GM19023 (cell line): ENCODE data around the gene IMP3.
"Not testable (repeated sequence)": the region's sequence is repeated elsewhere in the genome, so short reads cannot be mapped to it uniquely, and the experiment has no call there.

Experiments used
- ATAC-seq: cut with Tn5 transposase; IDR thresholded peaks from one replicate; pipeline ENCODE4 v1.9.1; 2021; ENCODE audit warnings: mild to moderate bottlenecking, moderate library complexity; ENCODE audit not compliant: unreplicated experiment

IMP3 gene

DNA sequence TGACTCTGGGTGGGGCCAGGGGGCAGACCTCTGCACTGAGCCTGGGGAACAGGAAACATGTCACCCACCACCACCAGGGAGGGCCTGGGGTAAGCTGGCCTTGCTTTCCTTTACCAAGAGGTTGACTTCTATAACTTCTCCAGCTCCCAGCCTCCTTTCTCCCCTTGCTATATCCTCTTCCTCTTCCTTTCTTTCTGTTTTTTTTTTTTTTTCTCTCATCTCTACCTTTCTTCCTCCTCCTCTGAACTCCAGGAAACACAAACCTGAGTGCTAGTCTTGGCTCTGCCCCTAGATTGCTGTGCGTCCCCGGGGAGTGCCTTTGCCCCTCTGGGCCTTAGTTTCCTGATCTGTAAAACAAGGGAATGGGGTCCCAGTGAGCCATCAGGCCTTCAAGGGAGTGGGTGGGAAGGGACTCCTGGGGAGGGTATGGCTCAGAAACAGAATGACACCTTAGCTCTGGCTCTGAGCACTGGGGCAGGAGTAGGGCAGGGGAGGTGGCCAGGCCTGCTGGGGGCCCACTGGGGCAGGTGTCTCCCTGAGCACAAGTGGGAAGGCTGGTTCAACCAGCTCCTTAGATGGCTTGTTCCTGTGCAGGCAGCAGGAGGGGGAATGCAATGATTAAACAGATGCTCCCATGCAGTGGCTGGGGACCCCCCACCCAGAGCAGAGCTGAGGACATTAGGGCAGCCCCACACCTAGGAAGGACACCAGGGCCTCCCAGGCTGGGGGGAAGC is 12.0 kb upstream of the IMP3 start:
- no peak for ATAC-seq

DNA sequence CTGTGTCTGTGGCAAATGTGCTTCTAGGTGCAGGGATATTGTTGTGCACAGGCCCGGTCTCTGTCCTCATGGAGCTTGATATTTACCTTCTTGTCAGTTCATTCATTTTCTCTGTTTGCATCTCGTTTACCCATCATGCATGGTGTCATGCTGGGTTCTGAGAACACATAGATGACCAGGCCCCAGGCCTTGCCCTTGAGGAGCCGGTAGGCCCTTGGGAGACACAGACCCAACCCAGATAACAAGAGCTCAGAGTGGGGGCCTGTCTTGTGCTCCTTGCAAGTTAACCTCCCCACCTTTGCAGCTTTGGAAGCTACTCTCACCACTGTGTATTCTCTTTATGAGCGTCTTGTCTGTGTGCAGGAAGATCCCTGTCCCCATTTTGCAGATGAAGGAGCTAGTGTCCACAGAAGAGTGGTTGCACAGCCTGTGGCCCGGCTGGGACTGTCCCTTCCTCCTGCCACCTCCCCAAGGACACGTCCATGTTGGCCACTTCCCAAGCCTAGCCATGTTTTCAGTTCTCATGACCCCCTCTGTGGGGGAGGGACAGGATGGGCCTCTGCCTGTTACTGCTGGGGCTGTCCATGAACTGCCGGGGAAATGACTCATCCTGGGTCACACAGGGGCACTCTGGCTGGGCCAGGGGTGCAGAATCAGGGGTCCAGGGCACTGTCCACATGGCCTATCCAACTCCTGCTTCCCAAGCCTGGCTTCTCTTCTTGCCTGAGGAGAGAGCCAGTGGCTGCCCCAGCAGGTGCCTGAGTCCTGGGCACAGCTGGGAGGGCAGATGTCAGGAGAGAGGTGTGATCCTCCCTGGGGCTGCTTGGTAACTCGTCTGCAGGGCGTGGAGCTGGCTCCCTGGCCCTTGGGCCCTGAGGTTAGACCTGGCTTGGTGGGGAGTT is 11.1 kb upstream of the IMP3 start:
- ATAC-seq = no peak

DNA sequence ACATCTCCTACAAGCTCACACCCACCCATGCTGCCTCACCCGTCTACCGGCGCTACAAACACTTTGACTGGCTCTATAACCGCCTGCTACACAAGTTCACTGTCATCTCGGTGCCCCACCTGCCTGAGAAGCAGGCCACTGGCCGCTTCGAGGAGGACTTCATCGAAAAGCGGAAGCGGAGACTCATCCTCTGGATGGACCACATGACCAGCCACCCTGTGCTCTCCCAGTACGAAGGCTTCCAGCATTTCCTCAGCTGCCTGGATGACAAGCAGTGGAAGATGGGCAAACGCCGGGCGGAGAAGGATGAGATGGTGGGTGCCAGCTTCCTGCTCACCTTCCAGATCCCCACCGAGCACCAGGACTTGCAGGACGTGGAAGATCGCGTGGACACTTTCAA is 9.8 kb upstream of the IMP3 start:
- ATAC-seq = no peak

DNA sequence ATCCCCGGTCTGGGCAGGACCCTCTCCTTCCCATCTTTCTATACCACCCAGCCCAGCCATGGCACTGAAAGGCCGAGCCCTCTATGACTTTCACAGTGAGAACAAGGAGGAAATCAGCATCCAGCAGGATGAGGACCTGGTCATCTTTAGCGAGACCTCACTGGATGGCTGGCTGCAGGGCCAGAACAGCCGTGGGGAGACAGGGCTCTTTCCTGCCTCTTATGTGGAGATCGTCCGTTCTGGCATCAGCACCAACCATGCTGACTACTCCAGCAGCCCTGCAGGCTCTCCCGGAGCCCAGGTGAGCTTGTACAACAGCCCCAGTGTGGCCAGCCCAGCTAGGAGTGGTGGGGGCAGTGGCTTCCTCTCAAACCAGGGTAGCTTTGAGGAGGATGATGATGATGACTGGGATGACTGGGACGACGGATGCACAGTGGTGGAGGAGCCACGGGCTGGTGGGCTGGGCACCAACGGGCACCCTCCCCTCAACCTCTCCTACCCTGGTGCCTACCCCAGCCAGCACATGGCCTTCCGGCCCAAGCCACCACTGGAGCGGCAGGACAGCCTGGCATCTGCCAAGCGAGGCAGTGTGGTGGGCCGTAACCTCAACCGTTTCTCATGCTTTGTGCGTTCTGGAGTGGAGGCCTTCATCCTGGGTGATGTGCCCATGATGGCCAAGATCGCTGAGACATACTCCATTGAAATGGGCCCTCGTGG is 9.2 kb upstream of the IMP3 start:
- ATAC-seq = no peak

DNA sequence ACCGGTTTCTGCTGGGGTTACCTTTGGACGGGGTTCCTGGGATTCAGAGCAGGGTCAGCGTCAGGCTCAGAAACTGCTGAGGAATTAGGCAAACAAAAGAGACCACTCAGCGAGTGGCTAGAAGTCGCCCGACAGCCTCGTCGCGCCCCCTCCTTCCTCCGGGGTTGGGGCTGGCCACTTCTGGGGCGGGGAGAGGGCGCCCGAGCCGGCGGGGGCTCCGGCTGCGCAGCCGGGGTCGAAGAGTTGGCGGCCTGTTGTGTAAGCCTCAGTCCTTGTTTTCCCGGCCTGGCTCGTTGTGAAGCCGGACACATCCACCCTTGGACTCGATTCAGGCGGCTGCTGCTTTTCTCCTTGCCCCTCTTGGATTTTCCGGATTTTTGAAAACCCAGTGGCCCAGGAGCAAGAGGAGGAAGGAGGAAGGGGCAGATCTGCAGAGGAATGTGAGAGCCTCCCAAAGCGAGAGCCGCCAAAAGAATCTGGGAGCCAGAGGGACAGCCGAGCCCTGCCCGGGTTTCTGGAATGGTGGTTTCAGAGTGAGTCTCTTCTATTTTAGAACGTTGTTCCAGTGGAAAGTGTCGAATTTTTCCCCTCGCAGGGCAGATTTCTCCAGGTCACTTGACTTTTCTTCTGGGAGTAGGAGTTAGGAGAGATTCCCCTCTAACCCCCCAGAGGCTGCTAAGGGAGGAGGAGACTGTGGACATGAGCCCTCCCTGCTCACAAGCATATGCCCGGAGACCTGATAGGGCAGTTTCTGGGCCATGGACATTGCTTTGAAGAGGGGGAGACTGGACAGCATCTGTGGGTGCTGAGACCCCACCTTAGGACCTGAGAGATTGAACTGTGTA is 8.4 kb upstream of the IMP3 start:
- no peak for ATAC-seq

DNA sequence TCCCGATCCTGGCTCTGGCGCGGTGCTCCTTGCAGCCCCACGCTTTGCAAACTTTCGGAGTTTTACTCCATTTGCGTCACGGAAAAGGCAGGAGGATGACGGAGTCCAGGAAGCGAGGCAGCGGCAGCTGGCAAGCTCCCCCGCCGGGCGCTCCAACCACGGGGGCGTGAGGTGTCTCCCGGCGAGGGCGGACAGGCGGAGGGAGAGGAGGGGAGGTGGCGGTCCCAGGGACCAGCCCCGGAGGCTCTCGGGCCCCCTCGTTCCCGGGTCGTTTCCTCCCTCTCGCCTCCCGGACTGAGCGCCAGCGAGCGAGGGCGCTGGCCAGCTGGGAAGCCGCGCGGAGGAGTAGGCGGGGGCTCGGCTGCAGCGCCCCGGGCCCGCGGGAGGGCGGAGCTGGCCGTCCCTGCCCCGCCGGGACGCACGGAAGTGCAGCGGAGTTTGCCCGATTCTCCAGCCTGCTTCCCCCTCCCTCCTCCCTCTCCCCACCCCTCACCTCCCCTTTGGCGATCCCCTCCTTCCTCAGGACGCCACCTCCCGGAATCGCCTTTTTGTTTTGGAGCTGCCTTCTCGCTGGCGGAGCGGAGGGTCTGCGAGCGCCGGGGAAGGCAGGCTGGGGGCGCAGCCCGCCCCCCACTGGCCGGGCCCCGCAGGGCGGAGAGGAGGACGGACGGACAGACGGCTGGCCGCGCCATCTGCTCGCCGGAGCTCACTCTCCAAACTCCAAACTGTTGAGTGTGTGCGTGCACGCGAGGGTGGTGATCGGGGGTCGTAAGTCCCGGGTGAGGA is 7.5 kb upstream of the IMP3 start, which contains the start of gene SNX33:
Gene SNX33 (plus strand): TSS at position 543 of the 786 bp plus-strand sequence. CDS start 1,191 bp downstream, outside the sequence.
- no peak for ATAC-seq

DNA sequence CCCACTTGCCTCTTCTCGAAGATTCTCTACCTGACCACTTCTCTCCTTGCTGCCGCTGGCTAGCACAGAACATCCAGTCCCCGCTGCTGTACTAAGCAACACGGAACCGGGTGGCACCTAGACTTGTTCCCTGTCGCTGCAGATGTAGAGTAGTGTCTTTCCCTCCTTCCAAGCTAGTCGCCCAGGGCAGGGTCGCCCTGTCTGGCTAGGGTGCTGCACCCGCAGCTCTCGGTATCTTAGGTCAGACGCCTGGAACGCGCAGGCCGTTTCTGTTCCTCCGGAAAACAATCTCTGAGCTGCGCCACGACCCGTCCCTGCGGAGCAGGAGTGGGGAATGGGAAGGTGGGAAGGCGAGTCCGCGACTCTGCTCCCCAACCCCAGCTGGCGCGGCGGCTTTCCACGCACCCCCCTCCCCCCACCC is 6.9 kb upstream of the IMP3 start:
- no peak for ATAC-seq

DNA sequence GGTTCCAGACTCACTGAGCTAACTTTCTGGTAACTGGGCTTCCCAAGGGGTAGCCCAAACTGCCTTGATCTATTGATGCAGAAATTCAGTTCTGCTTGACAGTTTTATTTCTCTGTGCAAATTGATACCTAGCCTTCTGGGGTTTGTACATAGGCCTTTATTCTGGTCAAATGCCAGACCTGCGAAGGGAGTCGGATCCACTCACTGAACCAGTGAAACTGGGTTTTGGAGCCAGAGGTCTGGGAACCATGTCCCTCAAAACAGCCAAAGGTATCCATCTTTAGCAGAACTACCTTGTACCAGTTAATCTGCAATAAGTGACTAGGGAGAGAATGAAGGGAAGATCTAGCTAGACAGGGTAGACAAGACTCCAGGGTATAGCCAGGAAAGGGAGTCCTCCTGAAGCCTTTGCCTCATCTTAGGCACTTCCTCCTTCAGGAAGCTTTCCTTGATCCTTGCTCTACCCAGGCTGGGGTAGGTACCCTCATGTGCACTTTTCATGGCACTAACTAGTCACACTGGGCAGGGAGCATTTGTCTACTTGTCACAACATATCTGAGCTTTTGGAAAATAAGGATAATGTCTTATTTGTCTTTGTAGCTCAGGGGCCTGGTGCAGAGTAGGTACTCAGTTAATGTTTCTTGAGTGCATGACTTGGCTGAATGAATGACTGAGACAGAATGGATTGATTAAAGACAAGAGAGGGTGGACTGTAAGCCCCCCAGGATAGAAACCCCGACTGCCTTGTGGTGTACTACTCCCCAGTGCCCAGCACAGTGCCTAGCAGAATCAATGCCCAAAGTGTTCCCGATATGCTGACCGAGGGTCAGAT is 6.3 kb upstream of the IMP3 start:
- ATAC-seq = no peak

DNA sequence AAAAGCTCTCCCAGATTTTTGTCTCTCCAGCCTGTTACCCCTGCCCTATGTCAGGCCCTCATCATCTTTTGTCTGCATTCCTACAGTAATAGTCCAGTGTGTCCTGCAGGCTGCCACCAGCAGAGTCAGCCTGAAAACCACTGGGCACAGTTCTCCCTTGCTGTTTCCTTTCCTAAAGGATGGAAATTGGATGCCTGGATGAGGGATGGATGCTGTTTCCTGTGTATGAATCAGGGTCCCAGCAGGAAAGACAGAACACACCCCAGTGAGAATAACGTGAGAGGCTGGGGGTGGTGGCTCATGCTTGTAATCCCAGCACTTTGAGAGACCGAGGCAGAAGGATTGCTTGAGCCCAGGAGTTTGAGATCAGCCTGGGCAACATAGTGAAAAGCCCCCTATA is 4.4 kb upstream of the IMP3 start:
- ATAC-seq = no peak

DNA sequence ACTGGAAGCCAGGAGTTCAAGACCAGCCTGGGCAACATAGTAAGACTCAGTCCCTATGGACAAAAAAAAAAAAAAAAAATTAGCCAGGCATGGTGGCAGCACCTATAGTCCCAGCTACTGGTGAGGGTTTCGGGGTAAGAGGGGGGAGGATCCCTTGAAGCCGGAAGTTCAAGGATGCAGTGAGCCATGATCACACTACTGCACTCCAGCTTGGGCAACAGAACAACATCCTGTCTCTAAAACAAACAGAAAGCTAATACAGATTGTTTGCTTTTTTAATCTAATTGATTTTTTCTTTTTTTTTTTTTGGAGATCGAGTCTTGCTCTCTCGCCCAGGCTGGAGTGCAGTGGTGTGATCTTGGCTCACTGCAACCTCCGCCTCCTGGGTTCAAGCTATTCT is 1.6 kb upstream of the IMP3 start:
- ATAC-seq = no peak

DNA sequence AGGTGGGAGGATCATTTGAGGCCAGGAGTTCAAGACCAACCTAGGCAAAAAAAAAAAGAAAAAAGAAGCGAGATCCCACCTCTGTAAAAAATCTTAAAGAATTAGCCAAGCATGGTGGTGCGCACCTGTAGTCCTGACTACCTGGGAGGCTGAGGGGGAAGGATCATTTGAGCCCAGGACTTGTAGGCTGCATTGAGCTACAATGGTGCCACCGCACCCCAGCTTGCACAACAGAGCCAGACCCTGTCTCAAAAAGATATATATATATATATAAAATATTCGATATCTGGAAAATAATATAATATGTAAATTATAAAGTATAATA is 1.1 kb upstream of the IMP3 start:
- no peak for ATAC-seq

DNA sequence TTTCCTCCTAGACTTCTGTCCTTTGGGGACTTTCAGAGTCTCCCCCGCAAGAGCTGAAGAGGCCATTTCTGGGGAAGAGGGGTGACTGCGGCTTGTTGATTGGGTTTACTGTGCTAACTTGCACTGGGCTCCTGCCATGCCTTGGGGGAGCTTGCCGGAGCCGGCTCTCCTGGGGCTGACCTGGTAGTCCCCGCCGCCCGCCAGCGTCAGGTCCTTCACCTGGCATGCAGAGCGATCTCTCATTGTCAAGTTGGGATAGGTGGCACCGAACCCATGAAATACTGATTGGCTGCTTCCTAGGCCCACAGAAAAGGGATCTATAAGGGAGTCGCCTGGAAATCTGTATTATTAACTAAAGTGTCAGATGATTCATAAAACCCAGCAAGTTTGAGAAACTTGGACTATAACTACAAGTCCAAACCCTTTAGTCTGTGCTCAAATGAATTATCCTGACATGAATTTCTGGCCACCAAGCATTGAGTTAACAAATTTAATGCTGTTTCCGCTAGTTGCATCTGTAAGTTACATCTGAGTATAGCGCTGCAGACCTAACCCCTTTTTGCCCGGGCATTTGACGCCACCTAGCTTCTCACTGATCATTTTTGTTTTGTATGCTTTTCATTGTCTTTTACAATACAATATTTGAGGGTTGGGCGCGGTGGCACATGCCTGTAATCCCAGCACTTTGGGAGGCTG is 607 bp upstream of the IMP3 start:
- peak; percentile 36 for ATAC-seq

DNA sequence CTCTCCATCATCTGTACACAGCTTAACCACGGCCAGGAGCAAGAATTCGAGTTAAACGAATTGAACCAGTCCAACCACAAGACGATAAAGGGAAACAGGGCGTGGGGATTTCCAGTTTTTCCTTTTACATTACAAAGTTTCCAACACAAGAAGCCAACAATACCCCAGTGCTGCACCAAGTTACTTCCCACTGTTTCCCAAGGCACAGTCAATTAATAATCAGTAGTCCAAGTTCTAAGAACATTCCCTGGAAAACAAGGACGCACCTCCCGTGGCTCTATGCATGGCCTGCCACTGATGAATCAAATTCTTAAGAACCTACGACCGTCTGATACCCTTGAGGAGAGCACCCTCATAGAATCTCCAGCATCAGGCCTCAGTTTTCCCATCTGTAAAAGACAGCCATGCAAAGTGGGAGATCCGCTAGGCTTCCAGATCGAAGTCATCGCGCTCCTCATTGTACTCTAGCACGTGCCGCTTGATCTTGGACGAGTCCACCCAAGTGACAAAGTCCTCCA is 774 bp downstream of the IMP3 start:
- no peak for ATAC-seq

DNA sequence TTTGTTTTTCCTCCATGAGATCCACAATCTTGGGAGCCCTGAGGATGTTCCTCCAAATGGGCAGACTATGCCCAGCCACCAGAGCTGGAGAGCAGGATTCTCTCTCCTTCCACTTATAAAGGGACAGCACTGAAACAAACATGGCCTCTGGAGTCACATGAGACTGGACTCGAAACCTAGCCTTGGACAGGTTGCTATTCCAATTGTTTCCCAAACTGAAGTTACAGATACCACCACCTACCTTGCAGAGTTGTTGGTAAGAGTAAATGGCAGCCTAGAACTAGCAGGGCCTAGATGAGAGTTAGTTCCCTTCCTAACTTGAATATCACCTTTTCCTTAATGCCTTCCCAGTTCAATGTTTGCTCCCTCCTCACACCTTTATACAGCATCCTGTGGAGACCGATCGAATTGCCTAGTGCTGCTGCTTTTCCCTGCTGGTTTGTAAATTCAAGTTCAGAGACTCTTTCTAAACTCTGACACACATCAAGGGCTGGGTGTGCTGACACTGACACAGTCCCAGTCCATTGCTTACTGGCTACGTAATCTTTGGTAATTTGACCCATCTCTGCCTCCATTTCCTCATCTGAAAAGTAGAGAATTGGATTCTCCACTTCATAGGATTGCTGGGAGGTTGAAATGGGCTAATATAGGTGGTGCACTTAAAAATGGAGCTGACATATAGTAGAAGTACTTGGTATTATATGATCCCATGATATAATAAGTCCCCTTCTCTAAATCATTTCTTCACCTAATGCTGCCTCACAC is 2.6 kb downstream of the IMP3 start:
- no peak for ATAC-seq

DNA sequence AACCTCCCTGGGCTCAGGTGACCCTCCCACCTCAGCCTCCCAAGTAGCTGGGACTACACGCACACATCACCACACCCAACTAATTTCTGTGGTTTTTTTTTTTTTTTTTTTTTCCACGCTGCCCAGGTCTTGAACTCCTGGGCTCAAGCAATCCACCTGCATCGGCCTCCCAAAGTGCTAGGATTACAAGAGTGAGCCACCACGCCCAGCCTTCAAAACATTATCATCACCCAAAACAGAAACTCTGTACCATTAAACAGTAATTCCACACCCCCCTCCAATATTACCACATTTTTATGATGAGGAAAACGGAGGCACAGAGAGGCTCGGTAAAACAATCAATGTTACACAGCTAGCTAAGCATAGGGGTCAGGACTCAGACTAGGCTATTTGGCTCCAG is 4.0 kb downstream of the IMP3 start:
- no peak for ATAC-seq

DNA sequence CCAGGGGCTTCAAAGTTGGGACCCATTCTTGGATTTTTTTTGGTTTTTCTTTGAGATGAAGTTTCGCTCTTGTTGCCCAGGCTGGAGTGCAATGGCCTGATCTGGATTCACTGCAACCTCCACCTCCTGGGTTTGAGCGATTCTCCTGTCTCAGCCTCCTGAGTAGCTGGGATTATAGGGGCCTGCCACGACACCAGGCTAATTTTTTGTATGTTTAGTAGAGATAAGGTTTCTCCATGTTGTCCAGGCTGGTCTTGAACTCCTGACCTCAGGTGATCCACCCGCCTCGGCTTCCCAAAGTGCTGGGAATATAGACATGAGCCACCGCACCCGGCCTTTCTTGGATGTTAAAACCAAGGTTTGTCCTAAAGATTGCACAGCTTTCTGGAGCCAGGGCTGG is 6.1 kb downstream of the IMP3 start:
- ATAC-seq = not testable (repeated sequence)

DNA sequence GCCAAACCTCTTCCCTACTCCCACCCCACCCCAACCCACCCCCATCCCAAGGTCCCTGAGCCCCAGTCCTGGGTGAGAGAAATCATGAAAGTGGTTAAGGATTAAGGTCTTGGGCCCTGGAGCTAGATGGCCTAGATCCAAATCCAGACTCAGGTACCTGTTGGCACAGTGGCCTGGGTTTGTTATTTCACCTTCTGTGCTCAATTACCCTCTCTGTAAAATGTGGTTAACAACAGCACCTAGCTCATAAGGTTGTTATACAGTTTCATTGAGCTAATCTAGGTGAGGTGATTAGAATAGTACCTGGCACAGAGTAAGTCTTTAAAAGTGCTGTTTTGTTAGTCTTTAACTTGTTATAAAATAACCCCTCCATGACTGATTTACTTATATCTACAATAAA is 8.1 kb downstream of the IMP3 start:
- ATAC-seq = no peak
